ENCODE measurements around the gene RPL14.

The RPL14 gene

GRCh38 chr3:40463579-40463978 lies 6.4 kb downstream of the RPL14 start:
- no peak for DNase-seq

GRCh38 chr3:40464339-40465110 lies 7.4 kb downstream of the RPL14 start:
- DNase-seq: peak in 1 of 3 experiments; percentile 1

- DNase-seq: no peak
Measured at GRCh38 chr3:40465111-40465407, 7.9 kb downstream of the RPL14 start.

- no peak for DNase-seq
Measured at GRCh38 chr3:40465456-40465855, 8.3 kb downstream of the RPL14 start.

GRCh38 chr3:40468018-40468417 lies 10.9 kb downstream of the RPL14 start:
- DNase-seq: no peak

GRCh38 chr3:40470701-40471100 lies 13.6 kb downstream of the RPL14 start:
- no peak for DNase-seq

GRCh38 chr3:40476478-40477470 lies 19.6 kb downstream of the RPL14 start, which contains the start of gene ZNF619:
Gene ZNF619 (plus strand): TSS chr3:40477122. CDS start chr3:40477980, 858 bp downstream.
- peak; percentile 52 to 71 (median 64) for DNase-seq

GRCh38 chr3:40477666-40478065 lies 20.5 kb downstream of the RPL14 start:
- DNase-seq: peak in 1 of 3 experiments; percentile 26

GRCh38 chr3:40487172-40487571 lies 30.0 kb downstream of the RPL14 start:
- no peak for DNase-seq

GRCh38 chr3:40490916-40491315 lies 33.8 kb downstream of the RPL14 start:
- no peak for DNase-seq

- no peak for DNase-seq
Measured at GRCh38 chr3:40494698-40495097, 37.6 kb downstream of the RPL14 start.

GRCh38 chr3:40497288-40497687 lies 40.1 kb downstream of the RPL14 start:
- no peak for DNase-seq

- no peak for DNase-seq
Measured at GRCh38 chr3:40499952-40500351, 42.8 kb downstream of the RPL14 start.

- DNase-seq: no peak
Measured at GRCh38 chr3:40502034-40502433, 44.9 kb downstream of the RPL14 start.

- no peak for DNase-seq
Measured at GRCh38 chr3:40504636-40505430, 47.7 kb downstream of the RPL14 start.

GRCh38 chr3:40505599-40506462 lies 48.7 kb downstream of the RPL14 start, which contains the start of gene ZNF620:
Gene ZNF620 (plus strand): TSS chr3:40506039. CDS start chr3:40506353, 314 bp downstream.
- peak; percentile 82 to 92 (median 85) for DNase-seq

GRCh38 chr3:40511031-40511718 lies 54.0 kb downstream of the RPL14 start:
- no peak for DNase-seq

- DNase-seq: no peak
Measured at GRCh38 chr3:40516201-40516600, 59.1 kb downstream of the RPL14 start.

GRCh38 chr3:40518067-40518466 lies 60.9 kb downstream of the RPL14 start:
- no peak for DNase-seq

Measured in NCI-H1417 (cell line).